Neuronal stem cell (in vitro differentiated cells): ENCODE data around the gene FAM50A.
A peak's percentile ranks its signal among the peaks of the same experiment; 100 is the strongest.

Experiments used
- DNase-seq: peaks from one replicate; pipeline ENCODE4 v3.0.0-alpha.2; 2013; ENCODE audit warnings: low spot score
- H2AFZ ChIP-seq: one replicate; pipeline ENCODE4 v1.6.1; 2013; ENCODE audit warnings: mild to moderate bottlenecking, low read length, inconsistent platforms
- H2AK5ac ChIP-seq: 2 replicates; pipeline ENCODE4 v1.6.1; 2013; ENCODE audit warnings: low read depth, mild to moderate bottlenecking, inconsistent platforms, low read length, moderate library complexity, mixed read lengths
- H2BK120ac ChIP-seq: 2 replicates; pipeline ENCODE4 v1.6.1; 2013; ENCODE audit warnings: low read depth, mild to moderate bottlenecking, inconsistent platforms, low read length, moderate library complexity, mixed read lengths
- H2BK12ac ChIP-seq: one replicate; pipeline ENCODE4 v1.6.1; 2013; ENCODE audit warnings: low read length, inconsistent platforms
- H2BK15ac ChIP-seq: 2 replicates; pipeline ENCODE4 v1.6.1; 2013; ENCODE audit warnings: mild to moderate bottlenecking, low read length, inconsistent platforms, mixed read lengths
- H2BK5ac ChIP-seq: one replicate; pipeline ENCODE4 v1.6.1; 2013; ENCODE audit warnings: inconsistent platforms, mild to moderate bottlenecking, low read length, moderate library complexity
- H3K14ac ChIP-seq: one replicate; pipeline ENCODE4 v1.6.1; 2013; ENCODE audit warnings: low read length, inconsistent platforms
- H3K18ac ChIP-seq: 2 replicates; pipeline ENCODE4 v1.6.1; 2013; ENCODE audit warnings: low read length, inconsistent platforms
- H3K23ac ChIP-seq: 2 replicates; pipeline ENCODE4 v1.6.1; 2013; ENCODE audit warnings: low read depth, mild to moderate bottlenecking, mixed read lengths, low read length, inconsistent platforms; ENCODE audit not compliant: poor library complexity
- H3K27ac ChIP-seq: replicated peaks from 3 replicates; pipeline ENCODE4 v1.5.1; 2013; ENCODE audit warnings: low read length, inconsistent platforms
- H3K27me3 ChIP-seq, 3 experiments: 2 replicates each; pipeline ENCODE4 v1.6.1; 2013; ENCODE audit warnings: low read length in 3 of 3, mild to moderate bottlenecking in 2 of 3, inconsistent platforms in 1 of 3, low read depth in 1 of 3, mixed read lengths in 1 of 3, moderate library complexity in 1 of 3; ENCODE audit not compliant: control insufficient read depth in 3 of 3, insufficient read depth in 3 of 3
- H3K36me3 ChIP-seq, 2 donors: replicated peaks in 1 of 2; 2 replicates each; pipeline ENCODE4 v1.6.1; 2013; ENCODE audit warnings: low read length in 2 of 2; ENCODE audit not compliant: control insufficient read depth in 2 of 2, insufficient read depth in 2 of 2
- H3K4ac ChIP-seq: 2 replicates; pipeline ENCODE4 v1.6.1; 2013; ENCODE audit warnings: inconsistent platforms, mild to moderate bottlenecking, low read length, moderate library complexity
- H3K4me1 ChIP-seq, 2 donors: 1 replicate in 1 of 2; 2 replicates in 1 of 2; pipeline ENCODE4 v1.6.1; 2013; ENCODE audit warnings: low read length in 2 of 2, low read depth in 1 of 2; ENCODE audit not compliant: control insufficient read depth in 2 of 2, insufficient read depth in 1 of 2
- H3K4me2 ChIP-seq: one replicate; pipeline ENCODE4 v1.6.1; 2013; ENCODE audit warnings: mild to moderate bottlenecking, low read length, inconsistent platforms; ENCODE audit not compliant: insufficient read depth, poor library complexity, severe bottlenecking
- H3K4me3 ChIP-seq, 2 donors: 2 replicates each; pipeline ENCODE4 v1.5.1; 2013; ENCODE audit warnings: low read length in 2 of 2, mild to moderate bottlenecking in 2 of 2, inconsistent platforms in 1 of 2, moderate library complexity in 1 of 2
- H3K79me1 ChIP-seq: one replicate; pipeline ENCODE4 v1.6.1; 2013; ENCODE audit warnings: low read depth, mild to moderate bottlenecking, inconsistent platforms, low read length, moderate library complexity
- H3K9ac ChIP-seq: one replicate; pipeline ENCODE4 v1.6.1; 2013; ENCODE audit warnings: mild to moderate bottlenecking, low read depth, low read length, inconsistent platforms; ENCODE audit not compliant: poor library complexity
- H3K9me3 ChIP-seq, 2 donors: replicated peaks in 1 of 2; 2 replicates each; pipeline versions ENCODE3 to v1.6.1; 2013; ENCODE audit warnings: low read length in 2 of 2, mild to moderate bottlenecking in 2 of 2, inconsistent platforms in 1 of 2, low read depth in 1 of 2, mixed read lengths in 1 of 2, moderate library complexity in 1 of 2; ENCODE audit not compliant: control insufficient read depth in 2 of 2, insufficient read depth in 1 of 2
- H4K8ac ChIP-seq: one replicate; pipeline ENCODE4 v1.6.1; 2013; ENCODE audit warnings: low read depth, mild to moderate bottlenecking, inconsistent platforms, low read length, moderate library complexity
- H4K91ac ChIP-seq: one replicate; pipeline ENCODE4 v1.6.1; 2013; ENCODE audit warnings: low read length, low read depth, mild to moderate bottlenecking, inconsistent platforms; ENCODE audit not compliant: poor library complexity
- WGBS, 2 donors: extraction: QIAGEN DNeasy Blood & Tissue Kit; methylation state at CpG; one replicate each; pipeline ENCODE4 v1.1.7; 2013; ENCODE audit warnings: missing lambda C conversion rate in 2 of 2, mixed read lengths in 1 of 2; ENCODE audit not compliant: insufficient read length in 2 of 2, insufficient replicate concordance in 1 of 2; ENCODE audit errors: extremely low coverage in 2 of 2; 5-methylcytosine and 5-hydroxymethylcytosine counted together

Gene FAM50A

GRCh38 chrX:154444755-154445246 is 860 bp downstream of the FAM50A start:
- no peak overlapping the region for H2BK12ac ChIP-seq
- no peak overlapping the region for H2BK5ac ChIP-seq
- H3K36me3 ChIP-seq = peaks cover 22 to 54% of the 10 kb centered on the region in 2 donors
- H3K14ac ChIP-seq = peak overlapping the region; percentile 21
- peak overlapping the region; percentile 70 for H3K9ac ChIP-seq
- no peak overlapping the region for H3K27ac ChIP-seq
- H3K18ac ChIP-seq = no peak overlapping the region
- H3K23ac ChIP-seq = no peak overlapping the region
- H4K91ac ChIP-seq = no peak overlapping the region
- peaks cover 0 to 8% (median 0%) of the 10 kb centered on the region in 3 experiments for H3K27me3 ChIP-seq
- peak overlapping the region; percentile 26 for H2AK5ac ChIP-seq
- DNase-seq = no peak
- no peak overlapping the region for H2AFZ ChIP-seq
- H4K8ac ChIP-seq = no peak overlapping the region
- peak overlapping the region; percentile 55 to 85 for H3K4me3 ChIP-seq
- peak overlapping the region; percentile 77 for H3K4me2 ChIP-seq
- H3K79me1 ChIP-seq = peaks cover 4% of the 10 kb centered on the region
- H3K4me1 ChIP-seq = peaks cover 0 to 3% of the 10 kb centered on the region in 2 donors
- no peaks in the 10 kb centered on the region for H3K9me3 ChIP-seq
- H3K4ac ChIP-seq = no peak overlapping the region
- no peak overlapping the region for H2BK15ac ChIP-seq
- no peak overlapping the region for H2BK120ac ChIP-seq
- no CpG with 5 or more reads among the region's 13 CpGs for WGBS, 2 donors

- no peak overlapping the region for H3K14ac ChIP-seq
- no peak overlapping the region for H3K9ac ChIP-seq
- H3K18ac ChIP-seq = no peak overlapping the region
- no peak overlapping the region for H3K4me3 ChIP-seq
- no peak overlapping the region for H3K4ac ChIP-seq
- peaks cover 26 to 52% of the 10 kb centered on the region in 2 donors for H3K36me3 ChIP-seq
- no peak overlapping the region for H3K4me2 ChIP-seq
- H4K91ac ChIP-seq = no peak overlapping the region
- H2BK12ac ChIP-seq = no peak overlapping the region
- no peak overlapping the region for H4K8ac ChIP-seq
- no CpG with 5 or more reads among the region's 16 CpGs for WGBS, 2 donors
- no peak overlapping the region for H3K27ac ChIP-seq
- no peak overlapping the region for H2BK120ac ChIP-seq
- no peak for DNase-seq
- H2BK5ac ChIP-seq = no peak overlapping the region
- no peak overlapping the region for H2AFZ ChIP-seq
- peaks cover 0 to 3% of the 10 kb centered on the region in 2 donors for H3K4me1 ChIP-seq
- no peak overlapping the region for H2AK5ac ChIP-seq
- H3K9me3 ChIP-seq = no peaks in the 10 kb centered on the region
- peaks cover 4% of the 10 kb centered on the region for H3K79me1 ChIP-seq
- H3K23ac ChIP-seq = no peak overlapping the region
- H2BK15ac ChIP-seq = no peak overlapping the region
- H3K27me3 ChIP-seq = peaks cover 0 to 8% (median 0%) of the 10 kb centered on the region in 3 experiments
Measured at GRCh38 chrX:154445776-154446175, 1.8 kb downstream of the FAM50A start.

GRCh38 chrX:154446430-154446829 is 2.5 kb downstream of the FAM50A start:
- peaks cover 0 to 3% of the 10 kb centered on the region in 2 donors for H3K4me1 ChIP-seq
- no peak overlapping the region for H3K23ac ChIP-seq
- H2BK12ac ChIP-seq = no peak overlapping the region
- no CpG with 5 or more reads among the region's 12 CpGs for WGBS, 2 donors
- no peaks in the 10 kb centered on the region for H3K9me3 ChIP-seq
- no peak for DNase-seq
- no peak overlapping the region for H3K18ac ChIP-seq
- H3K4me3 ChIP-seq = no peak overlapping the region
- no peak overlapping the region for H3K4ac ChIP-seq
- H2BK120ac ChIP-seq = no peak overlapping the region
- no peak overlapping the region for H4K8ac ChIP-seq
- no peak overlapping the region for H3K14ac ChIP-seq
- H4K91ac ChIP-seq = no peak overlapping the region
- H2BK15ac ChIP-seq = no peak overlapping the region
- H3K27ac ChIP-seq = no peak overlapping the region
- H3K79me1 ChIP-seq = peaks cover 4% of the 10 kb centered on the region
- H2AFZ ChIP-seq = no peak overlapping the region
- no peak overlapping the region for H2AK5ac ChIP-seq
- peaks cover 0 to 8% (median 0%) of the 10 kb centered on the region in 3 experiments for H3K27me3 ChIP-seq
- peaks cover 22 to 46% of the 10 kb centered on the region in 2 donors for H3K36me3 ChIP-seq
- no peak overlapping the region for H2BK5ac ChIP-seq
- no peak overlapping the region for H3K4me2 ChIP-seq
- no peak overlapping the region for H3K9ac ChIP-seq

- H3K4me1 ChIP-seq = peaks cover 0 to 3% of the 10 kb centered on the region in 2 donors
- WGBS, 2 donors = no CpG with 5 or more reads among the region's 14 CpGs
Measured at GRCh38 chrX:154448484-154448883, 4.5 kb downstream of the FAM50A start.

More at GRCh38 chrX:154448484-154448883, 4.5 kb downstream of the FAM50A start:
- Histone ChIP-seq H3K27me3 (peaks cover 0 to 8% (median 0%) of the 10 kb centered on the region in 3 experiments), H2AFZ (no peak overlapping the region), H3K4me2 (no peak overlapping the region), H2BK15ac (no peak overlapping the region), H3K27ac (no peak overlapping the region), H4K91ac (no peak overlapping the region), H2AK5ac (no peak overlapping the region), H4K8ac (no peak overlapping the region), H3K4ac (no peak overlapping the region), H2BK120ac (no peak overlapping the region), H3K79me1 (peaks cover 4% of the 10 kb centered on the region), H2BK5ac (no peak overlapping the region), H3K14ac (no peak overlapping the region), H3K36me3 (peaks cover 14 to 32% of the 10 kb centered on the region in 2 donors), H3K23ac (no peak overlapping the region), H3K9ac (no peak overlapping the region), H3K9me3 (no peaks in the 10 kb centered on the region), H3K4me3 (no peak overlapping the region), H3K18ac (no peak overlapping the region), H2BK12ac (no peak overlapping the region)
- no peak for DNase-seq
